ENCODE results near the gene RNF112.

Gene RNF112

GRCh38 chr17:19387921-19388521, 23.0 kb upstream of the RNF112 start:
- no peak for DNase-seq (ENCODE audit: low read depth)

- DNase-seq (ENCODE audit: low read depth), result no peak
These were observed 21.9 kb upstream of the RNF112 start for GRCh38 chr17:19388791-19389785.

GRCh38 chr17:19390951-19391350, 20.1 kb upstream of the RNF112 start:
- DNase-seq (ENCODE audit: low read depth), result no peak

- no peak for DNase-seq (ENCODE audit: low read depth)
These were observed 19.6 kb upstream of the RNF112 start for GRCh38 chr17:19391432-19391831.

- no peak for DNase-seq (ENCODE audit: low read depth)
These were observed 18.7 kb upstream of the RNF112 start for GRCh38 chr17:19392303-19392702.

- DNase-seq (ENCODE audit: low read depth), result no peak
These were observed 13.4 kb upstream of the RNF112 start for GRCh38 chr17:19397556-19398041.

GRCh38 chr17:19398301-19399181, 12.5 kb upstream of the RNF112 start:
- DNase-seq (ENCODE audit: low read depth), result no peak

- DNase-seq (ENCODE audit: low read depth), result no peak
These were observed 11.1 kb upstream of the RNF112 start for GRCh38 chr17:19399750-19400450.

GRCh38 chr17:19401321-19402010, 9.6 kb upstream of the RNF112 start:
- DNase-seq (ENCODE audit: low read depth), result no peak

GRCh38 chr17:19402171-19402570, 8.9 kb upstream of the RNF112 start:
- DNase-seq (ENCODE audit: low read depth), result no peak

GRCh38 chr17:19403021-19403420, 8.0 kb upstream of the RNF112 start:
- DNase-seq (ENCODE audit: low read depth), result no peak

GRCh38 chr17:19404264-19404663, 6.8 kb upstream of the RNF112 start:
- no peak for DNase-seq (ENCODE audit: low read depth)

- DNase-seq (ENCODE audit: low read depth), result no peak
These were observed 5.9 kb upstream of the RNF112 start for GRCh38 chr17:19405114-19405513.

GRCh38 chr17:19407601-19408345, 3.3 kb upstream of the RNF112 start:
- DNase-seq (ENCODE audit: low read depth), result no peak

- no peak for DNase-seq (ENCODE audit: low read depth)
These were observed 2.7 kb upstream of the RNF112 start for GRCh38 chr17:19408346-19408710.

GRCh38 chr17:19409066-19409465, 2.0 kb upstream of the RNF112 start:
- no peak for DNase-seq (ENCODE audit: low read depth)

GRCh38 chr17:19409509-19409908, 1.5 kb upstream of the RNF112 start:
- DNase-seq (ENCODE audit: low read depth), result no peak

- no peak for DNase-seq (ENCODE audit: low read depth)
These were observed 941 bp upstream of the RNF112 start for GRCh38 chr17:19410091-19410490.

GRCh38 chr17:19411631-19412030, 599 bp downstream of the RNF112 start:
- DNase-seq (ENCODE audit: low read depth), result no peak

- no peak for DNase-seq (ENCODE audit: low read depth)
These were observed 1.5 kb downstream of the RNF112 start for GRCh38 chr17:19412510-19412909.
